SH-SY5Y (cell line): ENCODE data around the gene NTRK2.

Source experiments
- GATA2 ChIP-seq: IDR thresholded peaks from 2 replicates; pipeline ENCODE4 v1.6.1; 2011; ENCODE audit warnings: mild to moderate bottlenecking, low read depth, low read length
- GATA3 ChIP-seq: IDR thresholded peaks from 2 replicates; pipeline ENCODE4 v1.6.1; 2011; ENCODE audit warnings: low read depth, mild to moderate bottlenecking, low read length, moderate library complexity

NTRK2 gene

GRCh38 chr9:85036496-85036895 lies 367.0 kb downstream of the NTRK2 start:
- no peak for TF ChIP-seq GATA2

- no peak for TF ChIP-seq GATA3
- TF ChIP-seq GATA2: no peak
These were observed 368.5 kb downstream of the NTRK2 start for GRCh38 chr9:85038061-85038460.

GRCh38 chr9:85038824-85039608 lies 369.5 kb downstream of the NTRK2 start:
- no peak for TF ChIP-seq GATA3
- no peak for TF ChIP-seq GATA2

GRCh38 chr9:85040146-85040545 lies 370.6 kb downstream of the NTRK2 start:
- TF ChIP-seq GATA2: no peak
- no peak for TF ChIP-seq GATA3

GRCh38 chr9:85040821-85041465 lies 371.4 kb downstream of the NTRK2 start:
- TF ChIP-seq GATA3 (no peak), GATA2 (no peak)

- no peak for TF ChIP-seq GATA2
These were observed 372.1 kb downstream of the NTRK2 start for GRCh38 chr9:85041466-85042137.

- TF ChIP-seq GATA2: no peak
- no peak for TF ChIP-seq GATA3
These were observed 373.6 kb downstream of the NTRK2 start for GRCh38 chr9:85042981-85043647.

- TF ChIP-seq GATA3: no peak
- TF ChIP-seq GATA2: no peak
These were observed 375.7 kb downstream of the NTRK2 start for GRCh38 chr9:85045271-85045670.

- TF ChIP-seq GATA2: no peak
- TF ChIP-seq GATA3: no peak
These were observed 376.9 kb downstream of the NTRK2 start for GRCh38 chr9:85046475-85046874.

GRCh38 chr9:85053206-85053786 lies 383.8 kb downstream of the NTRK2 start:
- TF ChIP-seq GATA3: no peak

GRCh38 chr9:85054017-85054416 lies 384.5 kb downstream of the NTRK2 start:
- TF ChIP-seq GATA2 (no peak), GATA3 (no peak)

- TF ChIP-seq GATA3 (no peak), GATA2 (no peak)
These were observed 386.1 kb downstream of the NTRK2 start for GRCh38 chr9:85055506-85056202.

- TF ChIP-seq GATA2 (no peak), GATA3 (no peak)
These were observed 386.7 kb downstream of the NTRK2 start for GRCh38 chr9:85056203-85056572.

GRCh38 chr9:85061969-85062368 lies 392.4 kb downstream of the NTRK2 start:
- TF ChIP-seq GATA3: no peak
- no peak for TF ChIP-seq GATA2
